Keratinocyte (primary cell): ENCODE results near the gene THOP1. TPM values are rescaled to one million over a fixed set of nuclear protein-coding genes. Genes with fewer than 3 reads are reported as not detected.

Source experiments
- DNase-seq: peaks from one replicate; pipeline ENCODE4 v3.0.0-alpha.2; 2011; ENCODE audit warnings: low read depth, missing footprints, low spot score
- FAIRE-seq: peaks from 2 replicates; lab custom pipeline; 2011; peaks lifted over from hg19 to GRCh38; lab: Jason Lieb, UNC
- H2AFZ ChIP-seq: 2 replicates; pipeline ENCODE4 v1.6.0; 2012; ENCODE audit warnings: low read length, control low read depth, inconsistent platforms; ENCODE audit not compliant: control insufficient read depth
- H3K27ac ChIP-seq: 2 replicates; pipeline ENCODE4 v1.5.1; 2011; ENCODE audit warnings: low read length; ENCODE audit not compliant: control insufficient read depth, insufficient read depth
- H3K27me3 ChIP-seq: 3 replicates; pipeline ENCODE4 v1.6.0; 2011; ENCODE audit warnings: low read length; ENCODE audit not compliant: control insufficient read depth, insufficient read depth; ENCODE audit errors: extremely low read depth
- H3K36me3 ChIP-seq, 2 experiments: 2 replicates in 1 of 2; 3 replicates in 1 of 2; pipeline ENCODE4 v1.5.1; 2011; ENCODE audit warnings: low read length in 2 of 2, mild to moderate bottlenecking in 1 of 2; ENCODE audit not compliant: control insufficient read depth in 2 of 2, insufficient read depth in 2 of 2; ENCODE audit errors: extremely low read depth in 1 of 2
- H3K4me1 ChIP-seq: 3 replicates; pipeline ENCODE4 v1.5.1; 2011; ENCODE audit warnings: low read length; ENCODE audit not compliant: control insufficient read depth, insufficient read depth; ENCODE audit errors: extremely low read depth
- H3K4me2 ChIP-seq: 3 replicates; pipeline ENCODE4 v1.6.0; 2011; ENCODE audit warnings: low read depth, low read length; ENCODE audit not compliant: control insufficient read depth, insufficient read depth; ENCODE audit errors: extremely low read depth
- H3K4me3 ChIP-seq, 3 experiments: fragments of 200-600 bp in 1 of 3; sonication (generic) in 1 of 3; 2 replicates in 2 of 3; 3 replicates in 1 of 3; pipeline ENCODE4 v1.5.1; 2011 to 2016; ENCODE audit warnings: low read length in 3 of 3, mild to moderate bottlenecking in 3 of 3, control low read depth in 2 of 3, inconsistent platforms in 1 of 3, low read depth in 1 of 3, mixed read lengths in 1 of 3, mixed run types in 1 of 3, moderate library complexity in 1 of 3; ENCODE audit not compliant: control insufficient read depth in 2 of 3, insufficient read depth in 2 of 3; ENCODE audit errors: extremely low read depth in 1 of 3
- H3K79me2 ChIP-seq: 2 replicates; pipeline ENCODE4 v1.6.0; 2012; ENCODE audit warnings: low read length; ENCODE audit not compliant: control insufficient read depth, insufficient read depth
- H3K9ac ChIP-seq: 3 replicates; pipeline ENCODE4 v1.6.0; 2011; ENCODE audit warnings: low read length; ENCODE audit not compliant: control insufficient read depth, insufficient read depth; ENCODE audit errors: extremely low read depth
- H3K9me1 ChIP-seq: 3 replicates; pipeline ENCODE4 v1.6.0; 2011; ENCODE audit warnings: low read length; ENCODE audit not compliant: control insufficient read depth, insufficient read depth; ENCODE audit errors: extremely low read depth
- H3K9me3 ChIP-seq: 2 replicates; pipeline ENCODE4 v1.5.1; 2012; ENCODE audit warnings: low read depth, low read length; ENCODE audit not compliant: control insufficient read depth
- H4K20me1 ChIP-seq: 3 replicates; pipeline ENCODE4 v1.6.0; 2011; ENCODE audit warnings: low read length; ENCODE audit not compliant: control insufficient read depth, insufficient read depth; ENCODE audit errors: extremely low read depth
- EZH2 ChIP-seq: IDR thresholded peaks from one replicate; pipeline ENCODE4 v1.6.1; 2012; ENCODE audit warnings: inconsistent platforms, mild to moderate bottlenecking, low read length, moderate library complexity
- dilution Hi-C: fragments of 300-500 bp; cut with MboI; formaldehyde crosslinking; loops from one replicate; pipeline ENCODE4 v1.7.0; 2020; ENCODE audit warnings: low sequenced_read_pairs; ENCODE audit not compliant: extremely low pct_ligation_motif_present
- polyA plus RNA-seq, 5 experiments: library from polyadenylated mRNA; depleted of rRNA in 3 of 5; stranded (reverse) in 3 of 5; stranded (forward) in 1 of 5; unstranded in 1 of 5; fragments of >200 nt; gene quantifications; 1 replicate in 1 of 5; 2 replicates in 3 of 5; 3 replicates in 1 of 5; pipeline versions ENCODE4 v1.2.1 to v1.2.3, GENCODE V29; 2011 to 2012; ENCODE audit warnings: missing spikeins in 2 of 5, low read depth in 1 of 5, low replicate concordance in 1 of 5
- TF ChIP-seq, protein P1 (sequence below), 3 experiments: IDR thresholded peaks in 1 of 3; conservative IDR thresholded peaks in 1 of 3; optimal IDR thresholded peaks in 1 of 3; 2 replicates in 2 of 3; 3 replicates in 1 of 3; pipeline versions ENCODE3 to v1.5.1; 2011; ENCODE audit warnings: low read length in 3 of 3, mild to moderate bottlenecking in 3 of 3, moderate library complexity in 2 of 3, control low read depth in 1 of 3, inconsistent platforms in 1 of 3; ENCODE audit not compliant: insufficient read depth in 2 of 3; ENCODE audit errors: extremely low read depth in 1 of 3

Gene THOP1
- polyA plus RNA-seq, 1 donor (not counting 4 experiments of a cell fraction or from before 2014, with no cell fraction given): 69.9 TPM

DNA sequence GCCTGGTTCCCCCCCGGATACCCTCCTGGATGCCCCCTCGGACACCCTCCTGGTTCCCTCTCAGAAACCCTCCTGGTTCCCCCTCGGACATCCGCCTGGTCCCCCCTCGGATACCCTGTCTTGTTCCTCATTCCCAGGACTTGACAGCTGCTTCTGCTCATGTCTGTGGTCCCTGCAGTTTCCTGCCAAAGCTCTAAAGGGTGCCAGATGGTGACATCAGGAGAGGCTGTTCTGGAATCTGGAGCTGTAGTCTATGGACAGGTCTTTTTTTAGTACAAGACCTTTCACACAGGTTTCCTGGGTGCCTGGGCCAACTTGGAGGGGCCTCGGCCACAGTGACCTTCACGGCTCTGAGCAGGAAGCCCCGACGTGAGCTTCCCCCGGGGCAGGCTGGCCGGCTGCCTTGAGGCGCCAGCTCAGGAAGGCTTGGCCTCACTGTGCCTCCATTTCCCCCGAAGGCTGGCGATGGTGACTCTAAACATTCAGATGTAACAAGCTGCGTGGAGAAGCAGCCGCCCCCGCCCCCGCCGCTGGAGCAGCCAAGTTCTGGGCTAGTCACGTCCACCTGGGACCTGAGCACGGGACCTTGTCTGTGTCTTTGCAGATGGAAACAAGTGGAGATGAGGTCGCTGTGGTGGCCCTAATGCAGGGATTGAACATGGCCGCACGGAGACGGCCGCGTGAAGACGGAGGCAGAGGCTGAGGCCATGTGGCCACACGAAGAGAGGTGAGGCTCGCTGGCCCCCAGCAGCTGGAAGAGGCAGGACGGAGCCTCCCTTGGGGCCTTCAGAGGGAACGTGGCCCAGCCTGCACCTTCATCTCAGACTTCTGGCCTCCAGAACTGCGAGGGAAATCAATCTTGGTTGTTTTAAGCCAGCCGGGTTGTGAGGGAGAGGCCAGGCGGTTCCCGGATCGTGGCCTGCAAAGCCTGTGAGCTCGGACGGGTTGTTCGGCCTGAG is 15.0 kb upstream of the THOP1 start:
- no peak overlapping the region for H3K27ac ChIP-seq
- peaks cover 67% of the 10 kb centered on the region for H3K79me2 ChIP-seq
- TF ChIP-seq, protein P1, sequence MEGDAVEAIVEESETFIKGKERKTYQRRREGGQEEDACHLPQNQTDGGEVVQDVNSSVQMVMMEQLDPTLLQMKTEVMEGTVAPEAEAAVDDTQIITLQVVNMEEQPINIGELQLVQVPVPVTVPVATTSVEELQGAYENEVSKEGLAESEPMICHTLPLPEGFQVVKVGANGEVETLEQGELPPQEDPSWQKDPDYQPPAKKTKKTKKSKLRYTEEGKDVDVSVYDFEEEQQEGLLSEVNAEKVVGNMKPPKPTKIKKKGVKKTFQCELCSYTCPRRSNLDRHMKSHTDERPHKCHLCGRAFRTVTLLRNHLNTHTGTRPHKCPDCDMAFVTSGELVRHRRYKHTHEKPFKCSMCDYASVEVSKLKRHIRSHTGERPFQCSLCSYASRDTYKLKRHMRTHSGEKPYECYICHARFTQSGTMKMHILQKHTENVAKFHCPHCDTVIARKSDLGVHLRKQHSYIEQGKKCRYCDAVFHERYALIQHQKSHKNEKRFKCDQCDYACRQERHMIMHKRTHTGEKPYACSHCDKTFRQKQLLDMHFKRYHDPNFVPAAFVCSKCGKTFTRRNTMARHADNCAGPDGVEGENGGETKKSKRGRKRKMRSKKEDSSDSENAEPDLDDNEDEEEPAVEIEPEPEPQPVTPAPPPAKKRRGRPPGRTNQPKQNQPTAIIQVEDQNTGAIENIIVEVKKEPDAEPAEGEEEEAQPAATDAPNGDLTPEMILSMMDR (optimal IDR thresholded peaks at IDR 0.05 in 1 of 3, IDR thresholded peaks at IDR 0.05 in 1 of 3, conservative IDR thresholded peaks at IDR 0.05 in 1 of 3; ENCODE audit: extremely low read depth in 1 of 3, insufficient read depth in 2 of 3, low read length in 3 of 3): no peak
- no peak for TF ChIP-seq EZH2
- no peaks in the 10 kb centered on the region for H3K9me1 ChIP-seq
- H3K9me3 ChIP-seq: no peaks in the 10 kb centered on the region
- H4K20me1 ChIP-seq: peaks cover 30% of the 10 kb centered on the region
- dilution Hi-C loops: no loop called here
- H2AFZ ChIP-seq: no peak overlapping the region
- no peak overlapping the region for H3K9ac ChIP-seq
- no peaks in the 10 kb centered on the region for H3K4me1 ChIP-seq
- no peaks in the 10 kb centered on the region for H3K27me3 ChIP-seq
- H3K4me2 ChIP-seq: no peak overlapping the region
- no peak for FAIRE-seq
- H3K36me3 ChIP-seq: peaks cover 15 to 20% of the 10 kb centered on the region in 2 experiments
- DNase-seq: no peak
- no peak overlapping the region for H3K4me3 ChIP-seq

DNA sequence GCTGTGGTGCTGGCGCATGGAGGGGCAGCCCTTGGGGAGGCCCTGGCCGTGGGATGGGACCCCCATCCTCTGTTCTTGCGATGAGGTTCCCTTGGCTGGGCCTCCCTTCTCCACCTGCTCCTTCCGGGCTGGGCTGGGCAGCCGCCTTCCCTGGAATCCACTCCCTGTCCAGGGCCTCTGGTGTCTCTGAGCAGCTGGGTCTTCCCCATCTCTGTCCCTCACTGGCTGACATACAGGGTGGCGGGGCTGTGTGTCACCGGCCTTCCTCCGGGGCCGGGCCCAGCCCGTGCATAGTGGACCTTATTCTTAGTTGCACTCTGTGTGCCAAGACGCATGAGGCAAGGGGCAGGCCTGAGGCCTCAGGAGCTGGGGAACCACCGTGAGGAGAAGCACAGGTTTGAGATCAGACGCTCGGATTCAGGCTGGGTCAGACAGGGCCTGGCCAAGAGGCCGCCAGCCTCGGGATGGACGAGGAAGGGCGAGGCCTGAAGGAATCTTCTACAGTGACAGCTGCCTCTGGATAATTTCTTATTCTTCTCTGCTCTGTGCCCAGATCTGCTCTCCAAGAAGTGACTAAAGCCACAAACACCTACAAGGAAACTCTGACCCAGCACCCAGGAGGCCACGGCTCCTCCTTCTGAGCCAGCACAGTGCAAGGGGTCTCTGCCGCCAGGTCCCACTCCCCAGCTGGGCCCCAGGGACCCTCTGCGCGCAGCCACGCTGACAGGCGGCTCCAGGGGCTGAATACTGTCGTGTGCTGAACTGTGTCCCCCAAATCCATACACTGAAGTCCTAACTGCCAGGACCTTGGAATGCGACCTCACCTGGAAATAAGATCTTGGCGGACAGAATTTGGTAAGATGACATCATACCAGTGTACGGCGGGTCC is 13.3 kb upstream of the THOP1 start:
- H3K27ac ChIP-seq: no peak overlapping the region
- H3K4me3 ChIP-seq: no peak overlapping the region
- TF ChIP-seq, protein P1 (optimal IDR thresholded peaks at IDR 0.05 in 1 of 3, IDR thresholded peaks at IDR 0.05 in 1 of 3, conservative IDR thresholded peaks at IDR 0.05 in 1 of 3; ENCODE audit: extremely low read depth in 1 of 3, insufficient read depth in 2 of 3, low read length in 3 of 3): no peak
- no peak for TF ChIP-seq EZH2
- no peak overlapping the region for H2AFZ ChIP-seq
- no peak for DNase-seq
- peaks cover 84% of the 10 kb centered on the region for H3K79me2 ChIP-seq
- H3K4me1 ChIP-seq: no peaks in the 10 kb centered on the region
- no peak for FAIRE-seq
- dilution Hi-C loops: no loop called here
- H3K9me1 ChIP-seq: no peaks in the 10 kb centered on the region
- H3K9ac ChIP-seq: no peak overlapping the region
- H4K20me1 ChIP-seq: peaks cover 30% of the 10 kb centered on the region
- H3K36me3 ChIP-seq: peaks cover 15 to 16% of the 10 kb centered on the region in 2 experiments
- H3K9me3 ChIP-seq: no peaks in the 10 kb centered on the region
- no peak overlapping the region for H3K4me2 ChIP-seq
- H3K27me3 ChIP-seq: no peaks in the 10 kb centered on the region
